H1 (cell line): Measurements from ENCODE around the gene SHC3. TPM values are rescaled to one million over a fixed set of nuclear protein-coding genes. Genes with fewer than 3 reads are reported as not detected.

Experiments used
- CTCF ChIA-PET: fragments of 300-600 bp; sonication (Branson Sonifier 250); formaldehyde crosslinking; loops from one replicate; lab custom pipeline; 2021; ENCODE audit not compliant: partially characterized antibody; lab: Charles Lee
- POLR2A ChIA-PET: fragments of 300-600 bp; sonication (Branson Sonifier 250); formaldehyde crosslinking; loops from one replicate; lab custom pipeline; 2021; ENCODE audit warnings: inconsistent platforms; ENCODE audit not compliant: partially characterized antibody; lab: Charles Lee
- DNase-seq, 2 experiments: peaks; one replicate each; pipeline versions ENCODE4 v3.0.0 to v3.0.0-alpha.2; 2010 to 2022; ENCODE audit warnings: low spot score in 2 of 2, low read depth in 1 of 2, mixed read lengths in 1 of 2
- FAIRE-seq: peaks from 2 replicates; lab custom pipeline; 2011; peaks lifted over from hg19 to GRCh38; lab: Jason Lieb, UNC
- H2AFZ ChIP-seq: 2 replicates; pipeline ENCODE4 v1.8.1; 2012; ENCODE audit warnings: low read length, inconsistent platforms
- H2AK5ac ChIP-seq: 2 replicates; pipeline ENCODE4 v1.6.1; 2013; ENCODE audit warnings: low read depth, low read length
- H2BK120ac ChIP-seq: replicated peaks from 2 replicates; pipeline ENCODE3; 2013; ENCODE audit warnings: low read depth, low read length, inconsistent platforms
- H2BK12ac ChIP-seq: 2 replicates; pipeline ENCODE4 v1.6.1; 2013; ENCODE audit warnings: low read depth, low read length
- H2BK15ac ChIP-seq: 2 replicates; pipeline ENCODE4 v1.6.1; 2013; ENCODE audit warnings: low read length
- H2BK20ac ChIP-seq: 2 replicates; pipeline ENCODE4 v1.6.1; 2013; ENCODE audit warnings: low read length
- H2BK5ac ChIP-seq: 2 replicates; pipeline ENCODE4 v1.6.1; 2013; ENCODE audit warnings: low read depth, low read length
- H3K14ac ChIP-seq: 2 replicates; pipeline ENCODE4 v1.6.1; 2013; ENCODE audit warnings: inconsistent platforms; ENCODE audit not compliant: insufficient read length
- H3K18ac ChIP-seq: 2 replicates; pipeline ENCODE4 v1.6.1; 2013; ENCODE audit warnings: low read length; ENCODE audit errors: extremely low read depth
- H3K23ac ChIP-seq: 2 replicates; pipeline ENCODE4 v1.6.1; 2013; ENCODE audit warnings: inconsistent platforms; ENCODE audit not compliant: insufficient read length
- H3K23me2 ChIP-seq: 2 replicates; pipeline ENCODE4 v1.6.1; 2013; ENCODE audit warnings: low read depth, low read length
- H3K27ac ChIP-seq: 2 replicates; pipeline ENCODE4 v1.6.1; 2011; ENCODE audit warnings: low read depth, low read length, inconsistent platforms
- H3K27me3 ChIP-seq, 4 experiments: replicated peaks in 1 of 4; 1 replicate in 1 of 4; 2 replicates in 3 of 4; pipeline versions ENCODE4 v1.6.1 to v1.8.1; 2011 to 2013; ENCODE audit warnings: low read length in 3 of 4, mild to moderate bottlenecking in 3 of 4, inconsistent platforms in 2 of 4, mixed read lengths in 2 of 4, moderate library complexity in 1 of 4; ENCODE audit not compliant: control insufficient read depth in 3 of 4, insufficient read depth in 3 of 4; ENCODE audit errors: extremely low read depth in 1 of 4
- H3K36me3 ChIP-seq, 4 experiments: 2 replicates each; pipeline versions ENCODE4 v1.6.1 to v1.8.1; 2011 to 2013; ENCODE audit warnings: mild to moderate bottlenecking in 4 of 4, low read length in 3 of 4, moderate library complexity in 2 of 4, control low read depth in 1 of 4, inconsistent platforms in 1 of 4; ENCODE audit not compliant: insufficient read depth in 4 of 4, control insufficient read depth in 2 of 4
- H3K4ac ChIP-seq: replicated peaks from 2 replicates; pipeline ENCODE3; 2013; ENCODE audit warnings: low read length, low read depth, mixed read lengths, inconsistent platforms; ENCODE audit not compliant: insufficient read length
- H3K4me1 ChIP-seq, 4 experiments: replicated peaks in 1 of 4; 1 replicate in 1 of 4; 2 replicates in 3 of 4; pipeline versions ENCODE4 v1.6.1 to v1.8.1; 2011 to 2013; ENCODE audit warnings: low read length in 3 of 4, inconsistent platforms in 2 of 4, mixed read lengths in 1 of 4; ENCODE audit not compliant: insufficient read depth in 4 of 4, control insufficient read depth in 3 of 4
- H3K4me2 ChIP-seq, 2 experiments: 2 replicates each; pipeline versions ENCODE4 v1.6.1 to v1.8.1; 2011 to 2013; ENCODE audit warnings: low read depth in 2 of 2, low read length in 2 of 2, control low read depth in 1 of 2, inconsistent platforms in 1 of 2, mild to moderate bottlenecking in 1 of 2; ENCODE audit not compliant: insufficient read depth in 1 of 2
- H3K4me3 ChIP-seq, 4 experiments: fragments of 200-600, 300-600 bp in 1 of 4; sonication (generic), shearing (Covaris generic), sonication (Bioruptor Twin) in 1 of 4; 2 replicates each; pipeline versions ENCODE4 v1.5.1 to v1.8.1; 2011 to 2016; ENCODE audit warnings: low read length in 4 of 4, low read depth in 3 of 4, control low read depth in 2 of 4, inconsistent platforms in 2 of 4, mild to moderate bottlenecking in 2 of 4, mixed read lengths in 1 of 4, moderate library complexity in 1 of 4; ENCODE audit not compliant: insufficient read depth in 2 of 4; ENCODE audit errors: extremely low read depth in 1 of 4
- H3K56ac ChIP-seq: replicated peaks from 2 replicates; pipeline ENCODE3; 2013; ENCODE audit warnings: low read depth, mild to moderate bottlenecking, mixed read lengths, low read length, inconsistent platforms; ENCODE audit not compliant: insufficient read length
- H3K79me1 ChIP-seq: 2 replicates; pipeline ENCODE4 v1.6.1; 2013; ENCODE audit warnings: low read depth, low read length, control low read depth
- H3K79me2 ChIP-seq, 2 experiments: 2 replicates each; pipeline versions ENCODE4 v1.6.1 to v1.8.1; 2012 to 2013; ENCODE audit warnings: low read length in 2 of 2, mild to moderate bottlenecking in 2 of 2, inconsistent platforms in 1 of 2; ENCODE audit not compliant: insufficient read depth in 2 of 2, control insufficient read depth in 1 of 2
- H3K9ac ChIP-seq, 4 experiments: replicated peaks in 1 of 4; 1 replicate in 1 of 4; 2 replicates in 3 of 4; pipeline versions ENCODE4 v1.6.1 to v1.8.1; 2011 to 2013; ENCODE audit warnings: low read depth in 3 of 4, low read length in 3 of 4, control low read depth in 2 of 4, mild to moderate bottlenecking in 2 of 4, moderate library complexity in 2 of 4, inconsistent platforms in 1 of 4; ENCODE audit errors: extremely low read depth in 1 of 4
- H3K9me3 ChIP-seq, 2 experiments: 2 replicates each; pipeline versions ENCODE4 v1.6.1 to v1.8.1; 2012 to 2013; ENCODE audit warnings: mild to moderate bottlenecking in 2 of 2, moderate library complexity in 2 of 2, control low read depth in 1 of 2, inconsistent platforms in 1 of 2, low read depth in 1 of 2, low read length in 1 of 2, mixed read lengths in 1 of 2; ENCODE audit not compliant: insufficient read depth in 2 of 2
- H4K20me1 ChIP-seq, 2 experiments: replicated peaks in 1 of 2; 2 replicates each; pipeline versions ENCODE3 to v1.8.1; 2011 to 2013; ENCODE audit warnings: inconsistent platforms in 2 of 2, low read length in 2 of 2, mild to moderate bottlenecking in 1 of 2; ENCODE audit not compliant: insufficient read depth in 2 of 2, control insufficient read depth in 1 of 2
- H4K5ac ChIP-seq: 2 replicates; pipeline ENCODE4 v1.6.1; 2013; ENCODE audit warnings: low read length, low read depth, mixed read lengths, inconsistent platforms; ENCODE audit not compliant: insufficient read length
- H4K8ac ChIP-seq: 2 replicates; pipeline ENCODE4 v1.8.0; 2013; ENCODE audit warnings: mild to moderate bottlenecking, moderate library complexity, low read length, inconsistent platforms; ENCODE audit not compliant: insufficient read depth; ENCODE audit errors: extremely low read depth
- H4K91ac ChIP-seq: replicated peaks from 2 replicates; pipeline ENCODE3; 2013; ENCODE audit warnings: low read length, mixed read lengths, inconsistent platforms; ENCODE audit not compliant: insufficient read length
- BACH1 ChIP-seq: IDR thresholded peaks from 2 replicates; pipeline ENCODE4 v1.6.1; 2012; ENCODE audit warnings: low read length, improper control_type of control experiment
- BRCA1 ChIP-seq: IDR thresholded peaks from 2 replicates; pipeline ENCODE4 v1.6.1; 2012; ENCODE audit warnings: low read depth, low read length, improper control_type of control experiment
- CBX8 ChIP-seq: fragments of 300-800, 300-1000 bp; sonication (generic); IDR thresholded peaks from 2 replicates; pipeline ENCODE4 v1.7.1; 2016; ENCODE audit warnings: low read depth, low read length, borderline replicate concordance
- CTCF ChIP-seq, 3 experiments: IDR thresholded peaks; 1 replicate in 2 of 3; 2 replicates in 1 of 3; pipeline versions ENCODE4 v1.5.1 to v1.6.1; 2011; ENCODE audit warnings: low read length in 3 of 3, mild to moderate bottlenecking in 3 of 3, inconsistent platforms in 2 of 3, low read depth in 1 of 3, moderate library complexity in 1 of 3; ENCODE audit not compliant: insufficient read depth in 1 of 3; ENCODE audit errors: control extremely low read depth in 1 of 3
- JUND ChIP-seq: IDR thresholded peaks from 2 replicates; pipeline ENCODE4 v1.6.1; 2011; ENCODE audit warnings: mild to moderate bottlenecking, improper control_type of control experiment, low read length
- KDM5A ChIP-seq: fragments of 200-600 bp; IDR thresholded peaks from 2 replicates; pipeline ENCODE4 v1.7.1; 2012; ENCODE audit warnings: mild to moderate bottlenecking, low read length, inconsistent platforms, mixed read lengths
- POLR2A ChIP-seq, 2 experiments: IDR thresholded peaks; 1 replicate in 1 of 2; 2 replicates in 1 of 2; pipeline ENCODE4 v1.6.1; 2011; ENCODE audit warnings: low read depth in 2 of 2, low read length in 2 of 2, mild to moderate bottlenecking in 2 of 2; ENCODE audit errors: control extremely low read depth in 1 of 2
- SUZ12 ChIP-seq: fragments of 200-600 bp; sonication (generic); IDR thresholded peaks from 2 replicates; pipeline ENCODE4 v1.6.1; 2012; ENCODE audit warnings: mild to moderate bottlenecking, inconsistent platforms, low read length, moderate library complexity, mixed read lengths
- WGBS, 2 experiments: shearing (Covaris generic) in 1 of 2; methylation state at CpG; one replicate each; pipeline versions ENCODE4 v1.1.6 to v1.1.7; 2013 to 2015; ENCODE audit warnings: low lambda C conversion rate in 2 of 2, mixed read lengths in 2 of 2, inconsistent platforms in 1 of 2, low coverage in 1 of 2, missing lambda C conversion rate in 1 of 2; ENCODE audit not compliant: insufficient replicate concordance in 2 of 2, insufficient coverage in 1 of 2, insufficient read length in 1 of 2; ENCODE audit errors: extremely low coverage in 1 of 2, missing lambda C conversion rate in 1 of 2; 5-methylcytosine and 5-hydroxymethylcytosine counted together
- polyA plus RNA-seq, 7 experiments: library from polyadenylated mRNA; depleted of rRNA in 3 of 7; stranded (reverse) in 5 of 7; unstranded in 2 of 7; fragments of >200 nt in 5 of 7; fragments of 200-250 nt in 2 of 7; gene quantifications; 1 replicate in 5 of 7; 2 replicates in 1 of 7; 4 replicates in 1 of 7; pipeline versions ENCODE4 v1.2.1 to v1.2.3, GENCODE V29; 2011 to 2013; ENCODE audit warnings: missing spikeins in 2 of 7, mixed read lengths in 2 of 7
- total RNA-seq: library from RNA; stranded (reverse); fragmentation: NEBNext Ultra II Directional; extraction: Animal tissue kit (Norgen Biotek cat#: 25700); gene quantifications from 2 replicates; pipeline ENCODE4 v1.2.1, GENCODE V29; 2021
- TF ChIP-seq, protein P1 (sequence below): IDR thresholded peaks from 2 replicates; pipeline ENCODE4 v1.6.1; 2011; ENCODE audit warnings: low read depth, mild to moderate bottlenecking, low read length; ENCODE audit not compliant: insufficient read depth

The SHC3 gene
- total and polyA plus RNA-seq, 2 of the 8 experiments (the other 6 are each of a cell fraction or from before 2014, with no cell fraction given): 1.4 to 7.1 TPM

DNA sequence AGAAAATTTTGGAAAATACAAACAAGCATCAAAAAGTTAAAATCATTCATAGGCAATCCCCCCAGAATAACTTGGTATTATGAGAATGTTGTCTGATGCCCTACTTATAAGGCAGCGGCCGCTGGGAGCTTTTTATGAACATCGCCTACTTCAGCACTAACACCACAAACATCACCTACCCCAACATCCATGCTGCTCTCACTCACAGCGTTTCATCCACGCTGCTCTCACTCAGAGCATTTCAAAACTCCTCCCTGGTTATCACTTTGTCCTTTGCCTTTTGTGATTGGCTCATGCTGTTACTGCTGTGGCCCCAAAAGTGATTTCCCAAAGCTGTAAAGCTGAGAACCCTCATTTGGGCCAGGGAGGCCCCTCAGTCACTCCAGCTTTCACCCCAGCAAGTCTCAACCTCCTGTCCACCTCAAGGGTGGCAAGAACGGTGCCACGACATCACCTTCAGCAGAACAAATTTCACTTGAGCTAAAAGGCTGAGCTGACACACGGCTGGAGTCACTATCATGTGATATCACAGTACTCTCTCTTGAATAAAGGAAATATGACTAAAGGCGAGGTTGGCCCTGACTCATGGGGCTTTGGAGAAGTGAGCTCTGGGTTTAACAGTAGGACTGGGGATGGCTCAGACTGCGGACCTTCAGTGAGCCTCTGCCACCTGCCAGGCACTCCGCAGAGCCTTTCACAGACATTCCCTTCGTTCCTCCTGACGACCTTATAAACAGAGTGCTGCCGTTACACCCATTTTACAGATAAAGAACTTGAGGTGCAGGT is 25.2 kb downstream of the SHC3 start:
- no peaks in the 10 kb centered on the region for H3K27me3 ChIP-seq
- no peak overlapping the region for H2BK120ac ChIP-seq
- H4K91ac ChIP-seq: no peak overlapping the region
- no peak overlapping the region for H4K5ac ChIP-seq
- no peak overlapping the region for H3K9ac ChIP-seq
- H3K23ac ChIP-seq: no peak overlapping the region
- no peaks in the 10 kb centered on the region for H3K4me1 ChIP-seq
- TF ChIP-seq CTCF (IDR thresholded peaks at IDR 0.05; ENCODE audit: control extremely low read depth in 1 of 3, insufficient read depth in 1 of 3, low read depth in 1 of 3, low read length in 3 of 3): no peak
- no peak for TF ChIP-seq BACH1
- no peak for TF ChIP-seq SUZ12
- TF ChIP-seq POLR2A (IDR thresholded peaks at IDR 0.05; ENCODE audit: control extremely low read depth in 1 of 2, low read depth in 2 of 2, low read length in 2 of 2): no peak
- TF ChIP-seq JUND: no peak
- TF ChIP-seq BRCA1: no peak
- TF ChIP-seq CBX8: no peak
- TF ChIP-seq, protein P1, sequence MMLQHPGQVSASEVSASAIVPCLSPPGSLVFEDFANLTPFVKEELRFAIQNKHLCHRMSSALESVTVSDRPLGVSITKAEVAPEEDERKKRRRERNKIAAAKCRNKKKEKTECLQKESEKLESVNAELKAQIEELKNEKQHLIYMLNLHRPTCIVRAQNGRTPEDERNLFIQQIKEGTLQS: no peak
- no peak for TF ChIP-seq KDM5A
- no peak overlapping the region for H3K4me3 ChIP-seq
- no peaks in the 10 kb centered on the region for H3K23me2 ChIP-seq
- no peak overlapping the region for H2BK5ac ChIP-seq
- no peaks in the 10 kb centered on the region for H3K9me3 ChIP-seq
- H4K8ac ChIP-seq: no peak overlapping the region
- DNase-seq (no peak), FAIRE-seq (no peak)
- H3K4ac ChIP-seq: no peak overlapping the region
- no peaks in the 10 kb centered on the region for H3K79me2 ChIP-seq
- H3K4me2 ChIP-seq: no peak overlapping the region
- ChIA-PET CTCF (no interaction called here), POLR2A (interaction anchor here (1.0 kb wide), 1 partner anchor 157 kb away, joined by 4 read pairs; no protein-coding TSS in a partner anchor)
- no peak overlapping the region for H2BK12ac ChIP-seq
- H2AK5ac ChIP-seq: no peak overlapping the region
- no peak overlapping the region for H3K56ac ChIP-seq
- H3K79me1 ChIP-seq: no peaks in the 10 kb centered on the region
- WGBS, 2 experiments: 85% methylated on average over 14 of the region's 14 CpGs; no CpG with 5 or more reads in 1 of the 2 experiments
- H4K20me1 ChIP-seq: no peaks in the 10 kb centered on the region
- H3K14ac ChIP-seq: no peak overlapping the region
- H3K18ac ChIP-seq: no peak overlapping the region; the same call in 1 of the 2 replicates
- H2BK15ac ChIP-seq: no peak overlapping the region
- no peak overlapping the region for H2BK20ac ChIP-seq
- no peaks in the 10 kb centered on the region for H3K36me3 ChIP-seq
- no peak overlapping the region for H2AFZ ChIP-seq
- H3K27ac ChIP-seq: no peak overlapping the region
